GM18907 (cell line): Measurements from ENCODE around the gene ARHGAP24.

Source experiments
- ATAC-seq: cut with Tn5 transposase; IDR thresholded peaks from one replicate; pipeline ENCODE4 v1.9.1; 2021; ENCODE audit warnings: mild to moderate bottlenecking, moderate library complexity; ENCODE audit not compliant: unreplicated experiment

Gene ARHGAP24

DNA sequence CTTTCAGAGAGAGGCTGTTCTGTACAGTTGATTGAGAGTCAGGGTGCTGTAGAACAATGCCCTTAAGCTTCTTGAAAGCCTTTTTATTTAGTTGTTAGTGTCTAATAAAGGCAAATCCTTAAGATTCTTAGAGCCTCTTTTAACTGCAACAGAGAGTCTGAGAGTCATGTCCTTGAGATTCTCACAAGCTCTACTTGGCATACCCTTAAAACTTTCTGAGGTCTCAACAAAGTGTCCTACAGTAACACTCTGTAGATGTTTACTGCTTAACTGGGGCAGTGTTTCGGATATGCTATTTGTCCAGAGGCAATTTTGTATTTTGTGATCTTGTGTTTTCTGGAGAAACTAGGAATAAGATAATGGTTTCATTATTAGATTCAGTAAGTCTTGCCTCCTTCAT lies 209.7 kb downstream of the ARHGAP24 start:
- no peak for ATAC-seq

DNA sequence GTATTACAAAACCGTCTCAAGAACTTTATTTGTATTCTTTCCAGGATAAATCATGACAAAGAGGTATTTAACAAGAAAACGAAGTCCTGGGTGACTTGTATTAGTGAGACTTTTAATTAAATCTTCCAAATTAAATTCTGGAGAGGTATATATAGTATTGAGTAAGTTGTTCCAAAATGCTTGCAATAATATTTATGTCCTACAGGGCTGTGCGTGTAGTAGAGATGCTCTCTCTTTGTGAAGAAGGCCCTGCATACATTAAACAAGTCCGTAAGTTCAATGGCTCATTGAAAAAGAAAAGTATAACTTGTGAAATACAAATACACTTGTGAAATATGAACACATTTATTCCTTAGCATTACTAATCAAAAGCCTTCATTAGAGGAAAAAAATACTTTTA lies 211.4 kb downstream of the ARHGAP24 start:
- no peak for ATAC-seq

DNA sequence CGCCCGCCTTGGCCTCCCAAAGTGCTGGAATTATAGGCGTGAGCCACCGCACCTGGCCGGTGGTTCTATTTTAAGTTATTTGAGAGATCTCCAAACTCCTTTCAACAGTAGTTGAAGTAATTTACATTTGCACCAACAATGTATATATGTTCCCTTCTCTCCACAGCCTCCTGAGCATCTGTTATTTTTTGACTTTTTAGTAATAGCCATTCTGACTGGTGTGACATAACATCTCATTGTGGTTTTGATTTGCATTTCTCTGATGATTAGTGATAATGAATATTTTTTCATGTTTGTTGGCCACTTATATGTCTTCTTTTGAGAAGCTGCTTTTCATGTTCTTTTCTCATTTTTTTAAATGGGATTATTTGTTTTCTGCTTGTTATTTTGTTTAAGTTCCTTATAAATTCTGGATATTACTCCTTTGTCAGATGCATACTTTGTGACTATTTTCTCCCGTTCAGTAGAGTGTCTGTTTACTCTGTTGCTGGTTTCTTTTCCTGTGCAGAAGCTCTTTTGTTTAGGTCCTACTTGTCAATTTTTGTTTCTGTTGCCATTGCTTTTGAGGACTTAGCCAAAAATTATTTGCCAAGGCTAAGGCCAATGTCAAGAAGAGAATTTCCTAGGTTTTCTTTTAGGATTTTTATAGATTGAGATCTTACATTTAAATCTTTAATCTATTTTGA lies 213.2 kb downstream of the ARHGAP24 start:
- no peak for ATAC-seq

DNA sequence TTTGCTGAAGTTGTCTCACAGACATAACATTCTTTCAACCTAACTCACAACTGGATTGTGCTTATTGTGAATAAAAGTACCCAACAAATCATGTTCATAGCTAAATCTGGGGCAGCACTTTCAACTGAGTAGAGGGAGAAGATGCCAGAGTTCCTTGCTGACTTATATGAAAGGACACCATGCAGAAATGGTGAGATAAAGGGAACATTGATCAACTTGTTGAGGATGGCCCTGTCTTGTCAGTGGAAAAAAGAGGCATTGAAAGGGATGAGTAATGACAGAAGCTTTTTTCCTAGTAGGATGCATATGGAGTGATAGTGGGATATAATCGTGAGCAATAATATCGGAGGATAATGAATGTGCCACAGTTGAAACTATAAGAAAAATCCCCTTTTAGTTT lies 221.7 kb downstream of the ARHGAP24 start:
- no peak for ATAC-seq

DNA sequence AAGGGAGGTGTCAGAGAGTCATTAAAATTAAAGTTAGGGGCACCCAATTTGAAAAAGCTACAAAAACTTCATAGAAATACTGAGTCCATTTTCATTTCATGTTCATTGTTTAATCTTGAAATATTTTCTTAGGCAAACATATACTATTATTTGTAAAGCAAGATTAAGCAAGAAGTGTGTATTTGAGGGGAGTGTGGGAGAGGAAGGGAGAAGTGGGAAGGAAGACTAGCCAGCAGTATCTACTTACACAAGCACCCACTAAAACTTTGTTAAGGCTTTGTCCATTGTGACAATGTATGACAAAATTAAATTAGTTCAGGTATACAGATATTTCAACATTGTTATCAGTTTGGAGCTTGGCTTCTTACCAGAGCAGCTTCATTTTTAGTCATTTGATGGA lies 222.9 kb downstream of the ARHGAP24 start:
- ATAC-seq, result no peak

DNA sequence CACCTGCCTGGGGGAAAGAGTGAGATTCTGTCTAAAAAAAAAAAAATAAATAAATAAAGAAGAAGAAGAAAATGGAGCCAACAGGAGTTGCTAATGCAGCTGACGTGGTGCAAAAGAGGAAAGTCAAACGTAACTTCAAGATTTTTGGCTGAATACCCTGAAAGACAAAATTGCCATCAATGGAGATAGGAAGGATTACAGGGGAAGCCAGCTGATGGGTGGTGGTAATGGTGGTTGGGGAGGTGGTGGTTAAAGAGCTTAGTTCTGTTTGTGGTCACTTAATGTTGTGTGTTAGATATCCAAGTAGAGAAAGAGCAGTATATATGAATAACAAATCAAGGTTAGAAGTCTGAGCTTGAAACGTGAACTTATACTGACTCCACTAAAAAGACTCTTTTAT lies 225.4 kb downstream of the ARHGAP24 start:
- ATAC-seq, result no peak

DNA sequence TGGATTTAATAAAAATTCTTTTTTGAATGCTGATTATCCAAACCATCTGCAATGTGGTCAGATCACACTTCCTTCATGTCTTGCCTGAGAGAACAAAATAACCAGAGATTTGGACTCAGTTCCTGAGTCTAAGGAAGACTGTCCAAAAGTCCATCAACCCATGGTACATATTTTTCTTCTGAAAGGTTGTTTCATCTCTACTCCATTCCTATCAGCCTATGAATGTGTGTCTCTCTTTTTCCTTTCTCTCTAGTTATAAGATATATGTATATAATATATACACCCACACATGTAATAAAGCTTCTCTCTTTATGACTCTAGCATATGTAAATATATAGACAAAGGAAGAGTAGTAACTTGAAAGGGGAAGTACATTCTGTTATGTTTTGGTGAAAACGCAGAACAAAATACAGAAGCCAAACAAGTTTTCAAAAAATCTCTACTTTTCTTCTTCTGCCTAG lies 226.9 kb downstream of the ARHGAP24 start:
- ATAC-seq, result peak; percentile 98

DNA sequence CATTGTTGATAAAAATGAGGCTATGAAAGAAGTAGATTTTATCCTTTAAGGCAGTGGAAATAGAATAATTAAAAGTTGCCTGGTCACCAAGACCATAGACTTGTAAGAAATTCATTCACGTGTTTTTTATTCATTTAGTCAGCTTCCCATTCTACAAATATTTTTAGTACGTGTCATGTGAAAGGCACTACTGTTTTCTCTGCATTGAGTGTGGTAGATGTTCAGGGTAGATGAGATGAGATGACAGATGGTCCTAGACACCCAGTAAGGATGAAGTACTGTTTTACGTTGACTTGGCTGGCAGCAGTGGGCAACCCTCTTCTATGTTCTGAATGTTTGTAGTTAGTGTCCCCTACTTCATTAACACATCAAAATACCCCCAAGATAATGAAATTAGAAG lies 228.1 kb downstream of the ARHGAP24 start:
- ATAC-seq, result no peak

DNA sequence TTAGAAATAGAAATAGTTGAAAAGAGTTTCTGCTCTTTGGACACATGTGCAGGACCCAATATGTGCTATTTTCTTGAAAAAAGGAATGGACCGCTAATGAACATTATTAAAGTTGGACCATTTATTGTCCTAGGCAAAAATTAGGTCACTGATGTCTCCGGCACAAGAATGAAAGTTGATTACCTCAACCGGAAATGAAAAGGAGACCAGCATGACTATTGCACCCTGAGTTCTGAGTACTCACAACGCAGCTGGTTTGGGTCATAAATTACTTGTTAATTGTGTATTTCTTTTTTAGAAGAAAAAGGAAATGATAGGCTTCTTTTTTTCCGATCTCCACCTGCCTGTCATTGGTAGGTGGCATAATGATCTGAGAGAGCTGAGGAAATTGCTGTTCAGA lies 232.7 kb downstream of the ARHGAP24 start:
- ATAC-seq, result peak; percentile 88

DNA sequence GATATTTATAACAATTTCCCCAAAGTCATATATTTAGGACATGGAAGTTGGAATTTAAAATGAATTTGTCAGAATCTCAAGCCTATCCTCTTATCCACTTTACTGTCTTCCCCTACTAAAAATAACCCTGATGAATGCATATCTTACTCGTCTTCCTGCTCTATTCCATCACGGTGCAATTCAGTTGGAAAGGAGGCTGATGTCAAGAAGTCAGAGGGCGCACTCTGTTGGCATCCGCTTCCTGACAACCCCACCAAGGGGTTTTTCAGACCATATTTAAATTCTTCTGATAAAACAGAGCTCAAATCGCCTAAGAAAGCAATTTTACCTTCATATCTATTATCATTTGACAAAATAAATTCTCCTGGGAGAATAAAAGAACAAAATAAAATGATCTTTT lies 233.5 kb downstream of the ARHGAP24 start:
- ATAC-seq, result no peak

DNA sequence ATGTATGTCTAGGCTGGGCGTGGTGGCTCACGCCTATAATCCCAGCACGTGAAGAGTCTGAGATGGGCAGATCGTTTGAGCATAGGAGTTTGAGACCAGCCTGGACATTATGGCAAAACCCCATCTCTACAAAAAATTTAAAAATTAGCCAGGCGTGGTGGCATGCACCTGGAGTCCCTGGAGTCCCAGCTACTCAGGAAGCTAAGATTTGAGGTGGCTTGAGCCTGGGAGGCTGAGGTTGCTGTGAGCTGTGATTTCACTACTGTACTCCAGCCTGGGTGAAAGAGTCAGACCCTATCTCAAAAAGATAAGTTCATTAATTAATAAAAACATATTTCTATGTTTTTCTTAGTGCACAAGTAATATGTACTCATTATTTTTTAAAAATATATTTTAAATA lies 238.1 kb downstream of the ARHGAP24 start:
- ATAC-seq, result no peak

DNA sequence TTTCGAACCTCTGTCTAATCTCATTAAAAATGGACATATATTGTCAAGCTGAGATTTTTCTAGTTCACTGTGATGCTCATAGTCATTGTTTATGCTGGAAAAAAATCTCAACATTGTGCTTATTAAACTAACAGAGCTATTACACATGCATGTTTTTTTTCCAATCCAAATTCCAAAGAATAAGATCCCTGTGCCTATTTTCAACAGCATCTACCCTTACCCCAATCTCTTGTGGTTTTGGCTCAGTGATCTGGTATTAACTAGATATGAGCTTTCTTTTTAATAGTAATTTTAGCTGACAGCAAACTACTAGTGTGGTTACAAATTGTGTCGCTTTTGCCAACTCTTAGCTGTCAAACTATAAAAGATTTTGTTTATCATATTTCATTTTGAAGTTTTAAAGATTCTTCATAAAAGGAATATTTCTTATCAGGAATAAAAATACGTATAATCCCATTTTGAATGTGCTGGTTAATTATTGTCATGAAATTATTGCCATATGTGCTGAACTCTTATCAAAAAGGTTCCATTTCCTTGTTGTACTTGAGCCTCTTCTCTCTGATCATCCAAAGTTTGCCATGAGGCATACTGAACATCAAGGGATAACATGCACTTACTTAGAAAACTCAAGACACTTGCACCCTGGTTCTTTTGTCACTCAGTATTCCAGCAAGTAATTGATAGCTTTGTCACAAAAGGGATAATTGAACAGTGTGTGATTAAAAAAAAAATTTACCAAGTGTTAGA lies 241.2 kb downstream of the ARHGAP24 start:
- ATAC-seq, result no peak

DNA sequence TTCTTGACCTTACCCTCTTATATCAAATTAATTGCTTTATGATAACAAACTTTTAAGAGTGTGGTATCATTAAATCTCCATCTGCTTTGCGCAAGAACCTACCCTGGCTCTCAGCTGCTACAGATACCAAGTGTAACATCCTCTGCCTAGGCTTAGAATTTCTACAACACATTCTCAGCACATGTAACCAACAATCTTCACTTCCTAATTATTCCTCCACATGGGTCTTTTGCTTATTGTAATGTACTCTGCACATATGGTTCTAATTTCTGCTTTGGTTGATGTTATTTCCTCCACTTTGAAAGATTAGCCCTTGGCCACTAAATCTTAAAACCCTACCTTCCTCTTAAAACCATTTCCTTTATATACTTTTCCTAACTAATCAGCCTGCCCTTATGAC lies 242.4 kb downstream of the ARHGAP24 start:
- no peak for ATAC-seq

DNA sequence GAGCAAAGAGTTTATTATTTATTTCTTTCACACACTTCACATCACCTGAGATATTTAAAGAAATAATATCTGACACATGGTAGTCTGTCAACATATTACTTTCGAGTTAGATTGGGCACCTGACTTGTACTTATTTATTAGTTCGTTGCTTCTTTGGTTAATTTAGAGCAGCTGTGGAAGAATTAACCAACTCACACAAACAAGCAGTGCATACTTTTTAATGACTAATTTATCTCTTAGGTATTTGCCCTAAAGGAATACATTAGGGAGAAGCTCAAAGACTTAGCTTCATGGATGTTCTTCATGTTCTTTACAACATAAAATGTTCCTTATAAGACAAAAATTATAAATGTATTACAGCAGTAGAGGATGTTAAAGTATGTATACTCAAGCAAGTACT lies 242.9 kb downstream of the ARHGAP24 start:
- no peak for ATAC-seq

DNA sequence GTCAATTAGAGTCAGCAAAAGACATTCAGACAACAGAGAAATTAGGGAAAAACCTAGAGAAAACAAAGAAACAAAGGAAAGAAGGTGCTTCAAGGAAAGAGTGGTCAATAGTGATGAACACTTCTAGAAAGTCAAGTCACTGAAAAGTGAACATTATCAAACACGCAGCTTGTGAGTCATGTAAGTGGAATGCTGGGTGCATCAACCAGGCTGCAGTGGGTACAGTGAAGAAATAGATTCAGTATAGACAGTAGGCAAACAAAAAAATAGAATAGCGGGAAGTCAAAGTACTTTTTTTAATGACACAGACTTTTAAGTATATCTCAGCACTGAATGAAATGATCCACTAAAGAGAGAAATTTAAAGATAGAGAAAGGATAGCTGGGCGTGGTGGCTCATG lies 245.8 kb downstream of the ARHGAP24 start:
- ATAC-seq, result no peak

DNA sequence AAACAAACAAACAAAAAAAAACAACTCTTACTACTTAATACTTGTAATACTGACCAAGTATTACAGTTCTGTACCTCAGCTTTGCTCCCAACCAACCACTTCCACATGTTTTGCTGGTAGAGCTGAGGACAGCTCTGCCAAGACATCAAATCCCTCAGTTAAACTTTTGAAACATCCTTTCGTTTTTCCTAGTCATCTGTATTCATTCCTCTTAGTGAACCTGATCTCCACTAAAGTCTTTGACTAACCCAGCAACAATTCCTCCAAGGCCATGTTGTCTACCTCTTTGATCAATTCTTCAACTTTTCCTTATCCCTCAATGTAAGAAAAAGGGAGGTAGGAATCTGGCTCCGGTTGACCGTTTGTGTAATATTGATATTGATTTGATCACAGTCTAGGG lies 247.5 kb downstream of the ARHGAP24 start:
- ATAC-seq, result no peak

DNA sequence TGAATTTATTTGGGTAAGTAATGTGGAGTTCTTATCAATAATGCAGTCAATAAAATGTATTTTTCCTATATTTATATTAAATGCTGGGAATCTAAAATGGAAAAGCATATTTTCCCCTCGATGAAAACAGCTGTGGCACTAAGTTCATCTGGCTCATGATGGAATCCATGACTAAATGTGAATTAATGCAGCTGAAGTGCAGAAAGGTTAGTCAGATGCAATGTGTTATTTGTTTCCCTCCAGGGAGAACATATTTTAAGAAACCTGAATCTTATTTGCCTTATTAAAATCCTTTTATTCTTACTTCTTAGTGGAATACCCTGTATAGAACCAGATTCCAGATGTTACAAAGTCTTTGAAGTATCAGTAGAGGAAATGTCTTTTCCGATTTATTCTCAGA lies 247.9 kb downstream of the ARHGAP24 start:
- ATAC-seq, result no peak

DNA sequence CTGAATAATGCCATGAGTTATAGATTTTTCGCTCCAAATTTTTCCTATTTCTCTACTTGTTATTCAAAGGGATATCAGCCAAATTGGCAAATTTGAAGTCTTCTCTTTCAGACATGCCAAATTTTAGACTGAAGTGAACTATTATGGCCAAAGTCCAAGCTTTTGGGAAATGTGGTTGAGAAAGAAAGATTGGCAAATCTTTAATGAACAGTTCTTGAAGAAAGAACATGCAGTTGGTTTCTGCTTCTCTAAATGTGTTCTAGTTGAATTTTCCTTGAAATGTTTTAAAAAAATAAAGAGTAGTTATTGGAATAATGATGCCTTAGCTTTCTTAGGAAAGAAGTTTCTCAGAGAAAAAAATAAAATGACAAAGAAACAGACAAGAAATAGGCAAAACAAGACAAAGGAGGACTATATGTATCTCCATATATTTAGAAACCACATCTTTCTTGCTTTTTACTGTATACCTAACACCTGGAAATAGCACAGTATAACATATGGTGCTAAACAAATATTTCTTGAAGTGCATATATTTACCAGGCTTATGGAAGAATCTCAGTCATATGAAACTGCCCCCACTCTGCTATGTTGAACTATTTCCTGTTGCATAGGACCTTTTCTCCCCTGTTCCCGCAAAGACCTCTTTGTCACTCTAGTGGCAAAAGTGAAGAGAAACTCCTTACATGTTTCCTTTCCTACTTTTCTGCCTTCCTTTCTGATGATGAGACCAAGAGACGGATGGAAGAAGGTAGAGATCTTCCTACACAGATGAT lies 250.0 kb downstream of the ARHGAP24 start:
- peak; percentile 58 for ATAC-seq

DNA sequence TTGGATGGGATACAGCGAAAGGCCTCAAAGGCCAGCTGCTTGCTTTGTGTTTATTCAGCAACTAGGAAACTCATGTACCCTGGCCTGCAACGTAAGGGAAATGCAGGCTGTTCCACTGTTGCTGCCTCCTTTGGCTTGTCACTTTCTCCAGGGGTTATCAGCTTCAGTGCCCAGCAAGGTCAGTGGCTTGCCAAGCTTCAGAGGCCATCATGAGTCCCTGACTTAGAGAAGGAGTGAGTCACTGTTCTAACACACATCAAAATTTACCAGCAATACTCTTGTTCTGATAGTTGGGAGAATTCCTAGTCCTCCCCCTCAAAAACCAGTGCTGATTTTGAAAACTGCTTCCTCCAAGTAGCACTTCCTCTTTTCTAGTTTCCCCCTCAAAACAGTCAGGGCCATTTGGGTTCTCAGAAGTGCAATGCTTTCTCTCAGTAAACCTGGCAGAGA lies 250.8 kb downstream of the ARHGAP24 start:
- ATAC-seq, result peak; percentile 87

DNA sequence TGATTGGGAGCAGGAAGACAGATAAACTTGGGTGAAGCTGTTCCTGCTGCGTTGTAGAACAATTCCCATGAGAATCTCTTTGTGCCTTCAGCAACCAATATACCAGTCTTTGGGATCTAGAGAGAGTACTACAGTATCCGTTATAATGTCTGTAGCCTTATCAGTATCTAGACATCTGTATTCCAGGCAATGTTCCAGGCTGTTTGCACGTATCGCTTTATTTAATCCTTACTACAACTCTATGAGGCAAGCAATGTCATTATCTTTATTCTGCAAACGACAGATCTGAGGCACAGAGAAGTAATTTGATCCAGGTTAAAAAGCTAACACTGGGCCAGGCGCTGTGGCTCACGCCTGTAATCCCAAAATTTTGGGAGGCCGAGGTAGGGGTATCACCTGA lies 251.6 kb downstream of the ARHGAP24 start:
- no peak for ATAC-seq

DNA sequence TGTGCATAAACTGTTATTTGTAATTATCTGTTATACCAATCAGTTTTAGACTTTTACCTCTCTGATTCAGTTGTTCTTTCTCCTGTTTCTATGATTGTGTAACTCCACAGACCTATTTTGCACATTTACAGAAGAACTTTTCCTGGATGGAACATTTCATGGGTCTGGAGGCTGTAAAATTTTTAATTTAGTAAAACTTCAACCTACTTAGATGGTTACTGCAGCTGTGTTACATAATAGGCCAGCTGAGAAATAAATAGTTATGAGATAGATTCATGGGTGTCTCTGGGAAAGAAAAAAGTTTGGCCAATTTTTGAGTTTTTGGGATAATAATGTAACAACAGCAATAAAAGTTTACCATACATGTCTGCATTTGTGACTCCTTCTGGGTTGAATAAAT lies 253.5 kb downstream of the ARHGAP24 start:
- no peak for ATAC-seq

DNA sequence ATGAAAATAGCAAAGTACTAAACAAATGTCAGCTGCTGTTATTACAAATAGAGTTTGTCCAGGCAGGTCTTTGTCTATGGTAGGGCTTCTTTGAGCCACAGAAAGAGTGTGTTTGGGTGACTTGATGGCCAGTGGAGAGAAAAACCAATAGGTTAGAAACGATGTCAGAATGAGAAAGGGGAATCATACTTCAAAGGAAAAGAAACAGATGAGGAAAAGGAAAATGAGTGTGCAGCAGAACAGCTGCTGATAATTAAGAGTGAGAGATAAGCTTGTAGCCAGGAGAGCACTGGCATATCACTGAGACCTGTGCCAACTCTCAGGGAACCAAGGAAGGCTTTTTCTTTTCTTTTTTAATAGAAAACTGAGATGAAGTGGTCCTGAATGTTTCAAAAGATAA lies 257.2 kb downstream of the ARHGAP24 start:
- ATAC-seq, result peak; percentile 79
